ENCODE results near the gene RBM38. TPM values are rescaled to one million over a fixed set of nuclear protein-coding genes. Genes with fewer than 3 reads are reported as not detected.
"Not testable (repeated sequence)": the region's sequence is repeated elsewhere in the genome, so short reads cannot be mapped to it uniquely, and the experiment has no call there.

RBM38 gene
- total and polyA plus RNA-seq, 9 donors = 6.3 to 77.6 (median 36.6) TPM

DNA sequence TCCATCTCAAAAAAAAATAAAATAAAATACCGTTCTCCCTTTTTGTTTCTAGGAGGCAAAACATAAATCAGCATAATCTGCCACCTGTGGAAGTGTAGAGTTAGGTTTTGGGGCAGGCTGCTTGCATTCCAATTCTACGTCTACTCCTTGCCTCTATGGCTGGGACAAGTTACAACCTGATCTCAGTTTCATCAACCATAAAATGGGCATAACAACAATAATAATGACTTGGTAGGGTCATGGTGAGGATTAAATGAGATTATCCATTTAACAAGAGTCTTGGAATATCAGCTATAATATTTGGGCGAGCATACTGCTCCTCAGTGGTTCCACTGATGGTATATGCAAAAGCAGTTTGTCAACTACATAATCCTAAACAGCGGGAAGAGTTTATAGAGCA is 43.8 kb upstream of the RBM38 start:
- H3K4me1 ChIP-seq (ENCODE audit: insufficient read depth) = peaks cover 3% of the 10 kb centered on the region
- WGBS, 3 donors = 68 to 76% (median 70%) methylated on average over 4 of the region's 4 CpGs
- no peaks in the 10 kb centered on the region for H3K27me3 ChIP-seq
- TF ChIP-seq POLR2A (IDR thresholded peaks at IDR 0.05) (no peak), EP300 (IDR thresholded peaks at IDR 0.05) (no peak)
- TF ChIP-seq, protein P1, sequence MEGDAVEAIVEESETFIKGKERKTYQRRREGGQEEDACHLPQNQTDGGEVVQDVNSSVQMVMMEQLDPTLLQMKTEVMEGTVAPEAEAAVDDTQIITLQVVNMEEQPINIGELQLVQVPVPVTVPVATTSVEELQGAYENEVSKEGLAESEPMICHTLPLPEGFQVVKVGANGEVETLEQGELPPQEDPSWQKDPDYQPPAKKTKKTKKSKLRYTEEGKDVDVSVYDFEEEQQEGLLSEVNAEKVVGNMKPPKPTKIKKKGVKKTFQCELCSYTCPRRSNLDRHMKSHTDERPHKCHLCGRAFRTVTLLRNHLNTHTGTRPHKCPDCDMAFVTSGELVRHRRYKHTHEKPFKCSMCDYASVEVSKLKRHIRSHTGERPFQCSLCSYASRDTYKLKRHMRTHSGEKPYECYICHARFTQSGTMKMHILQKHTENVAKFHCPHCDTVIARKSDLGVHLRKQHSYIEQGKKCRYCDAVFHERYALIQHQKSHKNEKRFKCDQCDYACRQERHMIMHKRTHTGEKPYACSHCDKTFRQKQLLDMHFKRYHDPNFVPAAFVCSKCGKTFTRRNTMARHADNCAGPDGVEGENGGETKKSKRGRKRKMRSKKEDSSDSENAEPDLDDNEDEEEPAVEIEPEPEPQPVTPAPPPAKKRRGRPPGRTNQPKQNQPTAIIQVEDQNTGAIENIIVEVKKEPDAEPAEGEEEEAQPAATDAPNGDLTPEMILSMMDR (IDR thresholded peaks at IDR 0.05) = no peak
- H3K4me3 ChIP-seq = no peak overlapping the region
- H3K36me3 ChIP-seq = no peaks in the 10 kb centered on the region
- intact Hi-C loops (cut with DNase I) = loop anchor here in 1 of 4 donors (5.0 to 10.0 kb wide), 2 partner anchors 255 to 793 kb away; no protein-coding TSS in a partner anchor
- no peak for DNase-seq
- H3K9me3 ChIP-seq = no peaks in the 10 kb centered on the region
- H3K27ac ChIP-seq = no peak overlapping the region

DNA sequence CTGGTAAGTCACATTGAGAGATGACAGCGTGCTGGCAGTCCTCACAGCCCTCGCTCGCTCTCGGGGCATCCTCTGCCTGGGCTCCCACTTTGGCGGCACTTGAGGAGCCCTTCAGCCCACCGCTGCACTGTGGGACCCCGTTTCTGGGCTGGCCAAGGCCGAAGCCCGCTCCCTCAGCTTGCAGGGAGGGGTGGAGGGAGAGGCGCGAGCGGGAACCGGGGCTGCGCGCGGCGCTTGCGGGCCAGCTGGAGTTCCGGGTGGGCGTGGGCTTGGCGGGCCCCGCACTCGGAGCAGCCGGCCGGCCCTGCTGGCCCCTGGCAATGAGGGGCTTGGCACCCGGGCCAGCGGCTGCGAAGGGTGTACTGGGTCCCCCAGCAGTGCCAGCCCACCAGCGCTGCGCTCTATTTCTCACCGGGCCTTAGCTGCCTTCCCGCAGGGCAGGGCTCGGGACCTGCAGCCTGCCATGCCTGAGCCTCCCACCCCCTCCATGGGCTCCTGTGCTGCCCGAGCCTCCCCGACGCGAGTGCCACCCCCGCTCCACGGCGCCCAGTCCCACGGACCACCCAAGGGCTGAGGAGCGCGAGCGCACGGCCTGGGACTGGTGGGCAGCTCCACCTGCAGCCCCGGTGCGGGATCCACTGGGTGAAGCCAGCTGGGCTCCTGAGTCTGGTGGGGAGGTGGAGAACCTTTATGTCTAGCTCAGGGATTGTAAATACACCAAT is 42.8 kb upstream of the RBM38 start:
- WGBS, 3 donors = 54 to 77% (median 64%) methylated on average over 42 to 47 of the region's 47 CpGs
- H3K4me3 ChIP-seq; H3K27ac ChIP-seq; H3K4me1 ChIP-seq (ENCODE audit: insufficient read depth); DNase-seq; H3K27me3 ChIP-seq; H3K9me3 ChIP-seq; H3K36me3 ChIP-seq: not testable (repeated sequence)
- intact Hi-C loops (cut with DNase I) = loop anchor here in 1 of 4 donors (5.0 to 10.0 kb wide), 2 partner anchors 256 to 794 kb away; no protein-coding TSS in a partner anchor

DNA sequence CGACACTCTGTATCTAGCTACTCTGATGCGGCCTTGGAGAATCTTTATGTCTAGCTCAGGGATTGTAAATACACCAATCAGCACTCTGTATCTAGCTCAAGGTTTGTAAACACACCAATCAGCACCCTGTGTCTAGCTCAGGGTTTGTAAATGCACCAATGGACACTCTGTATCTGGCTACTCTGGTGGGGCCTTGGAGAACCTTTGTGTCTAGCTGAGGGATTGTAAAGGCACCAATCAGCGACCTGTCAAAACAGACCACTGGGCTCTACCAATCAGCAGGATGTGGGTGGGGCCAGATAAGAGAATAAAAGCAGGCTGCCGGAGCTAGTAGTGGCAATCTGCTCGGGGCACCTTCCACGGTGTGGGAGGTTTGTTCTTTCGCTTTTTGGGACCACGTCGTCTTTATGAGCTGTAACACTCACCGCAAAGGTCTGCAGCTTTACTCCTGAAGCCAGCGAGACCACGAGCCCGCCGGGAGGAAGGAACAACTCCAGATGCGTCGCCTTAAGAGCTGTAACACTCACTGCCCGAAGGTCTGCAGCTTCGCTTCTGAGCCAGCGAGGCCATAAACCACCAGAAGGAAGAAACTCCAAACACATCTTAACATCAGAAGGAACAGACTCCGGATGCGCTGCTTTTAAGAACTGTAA is 42.1 kb upstream of the RBM38 start:
- not testable (repeated sequence) for DNase-seq; H3K4me3 ChIP-seq; H3K4me1 ChIP-seq (ENCODE audit: insufficient read depth); H3K36me3 ChIP-seq; H3K9me3 ChIP-seq; H3K27me3 ChIP-seq; H3K27ac ChIP-seq
- intact Hi-C loops (cut with DNase I) = loop anchor here in 1 of 4 donors (5.0 to 10.0 kb wide), 2 partner anchors 257 to 794 kb away; no protein-coding TSS in a partner anchor
- 85 to 89% (median 88%) methylated on average over 21 of the region's 21 CpGs for WGBS, 3 donors

DNA sequence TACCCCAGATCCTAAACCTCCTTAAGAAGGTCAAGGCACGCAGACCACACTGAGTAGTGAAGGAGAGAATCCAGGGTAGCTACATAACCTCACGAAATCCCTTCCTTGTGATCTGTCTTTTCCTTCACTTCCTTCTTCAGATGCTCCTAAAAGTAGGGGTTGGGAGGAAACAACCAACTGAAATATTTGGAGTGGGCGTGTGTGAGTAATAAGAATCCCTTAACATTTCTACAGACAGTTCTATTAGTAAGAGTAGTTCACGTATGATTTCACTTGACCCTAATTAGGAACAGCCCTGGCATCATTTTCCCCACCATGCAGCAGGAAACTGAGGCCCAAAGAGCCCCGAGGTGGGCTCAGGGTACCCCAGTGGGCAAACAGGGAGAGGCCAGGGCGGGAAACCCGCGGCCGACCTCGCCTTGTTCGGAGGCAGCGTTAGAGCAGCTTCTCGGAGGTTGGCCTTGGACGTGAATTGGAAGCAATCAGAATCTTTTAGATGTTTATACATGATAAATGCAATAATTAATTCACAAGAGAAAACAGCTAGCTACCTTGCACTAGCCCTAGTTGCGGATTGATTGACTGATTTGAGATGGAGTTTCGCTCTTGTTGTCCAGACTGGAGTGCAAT is 41.0 kb upstream of the RBM38 start:
- Histone ChIP-seq H3K4me3 (no peak overlapping the region), H3K27ac (no peak overlapping the region), H3K9me3 (no peaks in the 10 kb centered on the region), H3K4me1 (ENCODE audit: insufficient read depth) (peaks cover 5% of the 10 kb centered on the region), H3K36me3 (peaks cover 3% of the 10 kb centered on the region), H3K27me3 (no peaks in the 10 kb centered on the region)
- TF ChIP-seq, protein P1 (IDR thresholded peaks at IDR 0.05) = no peak
- TF ChIP-seq POLR2A (IDR thresholded peaks at IDR 0.05) = no peak
- TF ChIP-seq EP300 (IDR thresholded peaks at IDR 0.05) = no peak
- peak in 2 of 5 donors; percentile 30 to 36 for DNase-seq
- intact Hi-C loops (cut with DNase I) = no loop called here
- WGBS, 3 donors = 79 to 84% (median 81%) methylated on average over 16 of the region's 16 CpGs

DNA sequence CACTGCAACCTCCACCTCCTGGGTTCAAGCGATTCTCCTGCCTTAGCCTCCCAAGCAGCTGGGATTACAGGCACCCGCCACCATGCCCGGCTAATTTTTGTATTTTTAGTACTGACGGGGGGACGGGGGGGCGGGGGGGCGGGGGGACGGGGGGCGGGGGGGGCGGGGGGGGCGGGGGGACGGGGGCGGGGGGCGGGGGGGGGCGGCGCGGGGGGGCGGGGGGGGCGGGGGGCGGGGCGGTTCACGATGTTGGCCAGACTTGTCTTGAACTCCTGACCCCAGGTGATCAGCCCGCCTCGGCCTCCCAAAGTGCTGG is 40.5 kb upstream of the RBM38 start:
- DNase-seq = peak in 1 of 5 donors; percentile 21
- H3K27me3 ChIP-seq; intact Hi-C loops (cut with DNase I); H3K9me3 ChIP-seq; H3K4me1 ChIP-seq (ENCODE audit: insufficient read depth); H3K36me3 ChIP-seq: not testable (repeated sequence)
- 6 to 28% (median 26%) methylated on average over 6 to 24 of the region's 24 CpGs for WGBS, 3 donors
- peak overlapping the region; percentile 90 for H3K4me3 ChIP-seq
- H3K27ac ChIP-seq = peak overlapping the region; percentile 45 to 69
